ENCODE data around the gene MED16. TPM values are rescaled to one million over a fixed set of nuclear protein-coding genes. Genes with fewer than 3 reads are reported as not detected.

MED16 gene
- total RNA-seq = 25.8 and 35.2 TPM in 2 replicates

GRCh38 chr19:892894-893689 is at the start of gene MED16, which contains the start of gene RNU6-9:
MED16 (minus strand) TSS chr19:893187; CDS start chr19:891131, 2,056 bp downstream.
RNU6-9 (plus strand) TSS chr19:893484.

GRCh38 chr19:925526-926322 is 32.7 kb upstream of the MED16 start, which contains the start of gene ARID3A:
ARID3A (plus strand) TSS chr19:926035; CDS start chr19:929529, 3,494 bp downstream.

GRCh38 chr19:917323-918151 is 24.6 kb upstream of the MED16 start, which contains the start of gene KISS1R:
KISS1R (plus strand) TSS chr19:917333; CDS start chr19:917503, 170 bp downstream.

GRCh38 chr19:913080-913748 is 20.2 kb upstream of the MED16 start, which contains the start of gene R3HDM4:
R3HDM4 (minus strand) TSS chr19:913219; CDS start chr19:913157, 62 bp downstream.

GRCh38 chr19:858868-859843 is 33.8 kb downstream of the MED16 start, which contains the start of gene CFD:
CFD (plus strand) TSS chr19:859664; CDS start chr19:859690, 26 bp downstream.

GRCh38 chr19:852136-853013 is 40.6 kb downstream of the MED16 start, which contains the start of gene ELANE:
ELANE (plus strand) TSS chr19:852303; CDS start chr19:852329, 26 bp downstream.

GRCh38 chr19:840519-841206 is 52.3 kb downstream of the MED16 start, which contains the start of gene PRTN3:
PRTN3 (plus strand) TSS chr19:840999; CDS start chr19:841009, 10 bp downstream.

GRCh38 chr19:827710-828321 is 65.2 kb downstream of the MED16 start, which contains the start of gene AZU1:
AZU1 (plus strand) TSS chr19:827837; CDS start chr19:827847, 10 bp downstream.

GRCh38 chr19:821825-822503 is 71.0 kb downstream of the MED16 start, which contains the start of gene PLPPR3:
PLPPR3 (minus strand) TSS chr19:821955; CDS start chr19:821559, 396 bp downstream.

Other genes with a start within 250 kb of the MED16 start
- 63.5 and 64.1 TPM in 2 replicates for gene RNF126, start 230.0 kb downstream of the MED16 start, total RNA-seq
- 59.1 and 82.9 TPM in 2 replicates for gene FSTL3, start 216.8 kb downstream of the MED16 start, total RNA-seq
- gene PRSS57, start 197.7 kb downstream of the MED16 start, total RNA-seq = not detected in 2 replicates
- 50.1 and 56.9 TPM in 2 replicates for gene PALM, start 184.3 kb downstream of the MED16 start, total RNA-seq
- gene MISP, start 142.1 kb downstream of the MED16 start, total RNA-seq = not detected in 2 replicates
- gene PTBP1, start 95.7 kb downstream of the MED16 start, total RNA-seq = 190 and 240 TPM in 2 replicates
- 0.36 and 2.1 TPM in 2 replicates for gene PLPPR3, start 71.2 kb downstream of the MED16 start, total RNA-seq
- gene AZU1, start 65.3 kb downstream of the MED16 start, total RNA-seq = not detected in 2 replicates
- gene PRTN3, start 52.2 kb downstream of the MED16 start, total RNA-seq = 0.16 TPM in 1 of 2 replicates, not detected in the other
- gene ELANE, start 40.9 kb downstream of the MED16 start, total RNA-seq = 2.4 and 6.9 TPM in 2 replicates
- 70.6 and 164 TPM in 2 replicates for gene CFD, start 33.5 kb downstream of the MED16 start, total RNA-seq
- not detected in 2 replicates for gene RNU6-9, start 297 bp upstream of the MED16 start, total RNA-seq
- gene R3HDM4, start 20.0 kb upstream of the MED16 start, total RNA-seq = 61.7 and 64.3 TPM in 2 replicates
- gene KISS1R, start 24.1 kb upstream of the MED16 start, total RNA-seq = not detected in 2 replicates
- 7.9 and 10.5 TPM in 2 replicates for gene ARID3A, start 32.8 kb upstream of the MED16 start, total RNA-seq
- 25.1 and 37.9 TPM in 2 replicates for gene WDR18, start 91.2 kb upstream of the MED16 start, total RNA-seq
- 0.54 and 0.97 TPM in 2 replicates for gene GRIN3B, start 107.2 kb upstream of the MED16 start, total RNA-seq
- 140 and 146 TPM in 2 replicates for gene TMEM259, start 127.9 kb upstream of the MED16 start, total RNA-seq
- gene RNU6-2, start 128.3 kb upstream of the MED16 start, total RNA-seq = not detected in 2 replicates
- gene CNN2, start 133.4 kb upstream of the MED16 start, total RNA-seq = 177 and 287 TPM in 2 replicates
- gene ABCA7, start 146.9 kb upstream of the MED16 start, total RNA-seq = 4.5 and 5.8 TPM in 2 replicates
- gene ARHGAP45, start 174.0 kb upstream of the MED16 start, total RNA-seq = 4.9 and 8.1 TPM in 2 replicates
- gene POLR2E, start 202.2 kb upstream of the MED16 start, total RNA-seq = 198 and 220 TPM in 2 replicates
- gene GPX4, start 210.8 kb upstream of the MED16 start, total RNA-seq = 486 and 619 TPM in 2 replicates

All from cardiac atrium fibroblast (primary cell).